HepG2 (cell line): Measurements from ENCODE around the gene INF2. TPM values are rescaled to one million over a fixed set of nuclear protein-coding genes. Genes with fewer than 3 reads are reported as not detected.

Experiments used
- ATAC-seq: fragments of 200-7000 bp; cut with Tn5 transposase; 3 replicates; pipeline ENCODE4 v1.9.1; 2020; ENCODE audit warnings: mild to moderate bottlenecking, moderate library complexity
- BruUV-seq: library from RNA; stranded (reverse); fragments of 400-500 nt; replicated peaks from 2 replicates; lab custom pipeline; 2021; lab: Mats Ljungman, UMichigan
- CTCF ChIA-PET: fragments of 300-600 bp; formaldehyde crosslinking; extraction: SDS; loops from one replicate; lab custom pipeline; 2021; ENCODE audit warnings: low total read pairs, inconsistent platforms, low intra/inter-chr PET ratio; lab: Yijun Ruan, JAX
- POLR2A ChIA-PET: fragments of 350-600 bp; sonication (Branson Sonifier 250); formaldehyde crosslinking; loops from one replicate; lab custom pipeline; 2020; ENCODE audit warnings: antibody characterized with exemption, inconsistent platforms; lab: Yijun Ruan, JAX
- DNase-seq: peaks from one replicate; pipeline ENCODE4 v3.0.0-alpha.2; 2015; ENCODE audit warnings: low spot score
- FAIRE-seq: peaks from 3 replicates; lab custom pipeline; 2011; peaks lifted over from hg19 to GRCh38; lab: Jason Lieb, UNC
- H2AFZ ChIP-seq: one replicate; pipeline ENCODE4 v1.6.1; 2011; ENCODE audit warnings: low read length, inconsistent platforms
- H3K27ac ChIP-seq: fragments of 300-600 bp; 3 replicates; pipeline ENCODE4 v1.8.0; 2011; ENCODE audit warnings: mixed run types, mild to moderate bottlenecking, mixed read lengths, low read length, inconsistent platforms; ENCODE audit not compliant: insufficient read depth; ENCODE audit errors: extremely low read length
- H3K27me3 ChIP-seq, 2 experiments: fragments of 200-600 bp in 1 of 2; 2 replicates in 1 of 2; 3 replicates in 1 of 2; pipeline versions ENCODE4 v1.6.0 to v1.8.0; 2011; ENCODE audit warnings: low read length in 2 of 2, mild to moderate bottlenecking in 2 of 2, moderate library complexity in 2 of 2, inconsistent platforms in 1 of 2; ENCODE audit not compliant: insufficient read depth in 2 of 2, control insufficient read depth in 1 of 2
- H3K36me3 ChIP-seq, 2 experiments: fragments of 200-600 bp in 1 of 2; replicated peaks in 1 of 2; 2 replicates in 1 of 2; 3 replicates in 1 of 2; pipeline versions ENCODE4 v1.5.1 to v1.8.0; 2011; ENCODE audit warnings: low read length in 2 of 2, inconsistent platforms in 1 of 2; ENCODE audit not compliant: insufficient read depth in 2 of 2, control insufficient read depth in 1 of 2
- H3K4me1 ChIP-seq: 2 replicates; pipeline ENCODE4 v1.5.1; 2012; ENCODE audit warnings: low read length, inconsistent platforms; ENCODE audit not compliant: insufficient read depth
- H3K4me2 ChIP-seq: 2 replicates; pipeline ENCODE4 v1.6.0; 2011; ENCODE audit warnings: low read depth, low read length, inconsistent platforms
- H3K4me3 ChIP-seq, 3 experiments: fragments of 200-600 bp in 1 of 3; sonication (generic), shearing (Covaris generic) in 1 of 3; replicated peaks in 1 of 3; 2 replicates each; pipeline ENCODE4 v1.5.1; 2011 to 2016; ENCODE audit warnings: low read length in 3 of 3, inconsistent platforms in 2 of 3, low read depth in 2 of 3, mild to moderate bottlenecking in 2 of 3, control low read depth in 1 of 3, mixed read lengths in 1 of 3; ENCODE audit not compliant: insufficient read depth in 1 of 3
- H3K79me2 ChIP-seq: one replicate; pipeline ENCODE4 v1.6.1; 2011; ENCODE audit warnings: low read length, inconsistent platforms; ENCODE audit not compliant: insufficient read depth
- H3K9ac ChIP-seq: 2 replicates; pipeline ENCODE4 v1.6.0; 2011; ENCODE audit warnings: mild to moderate bottlenecking, low read depth, low read length, inconsistent platforms; ENCODE audit not compliant: insufficient read depth
- H3K9me3 ChIP-seq: 2 replicates; pipeline ENCODE4 v1.5.1; 2012; ENCODE audit warnings: mild to moderate bottlenecking, low read length
- H4K20me1 ChIP-seq: 2 replicates; pipeline ENCODE4 v1.6.0; 2011; ENCODE audit warnings: inconsistent platforms, mild to moderate bottlenecking, low read length, moderate library complexity; ENCODE audit not compliant: insufficient read depth
- CTCF ChIP-seq: sonication (generic); formaldehyde crosslinking; IDR thresholded peaks from 2 replicates; pipeline ENCODE4 v1.5.0; 2020; ENCODE audit warnings: mild to moderate bottlenecking, missing genetic modification reagents, moderate library complexity
- HNRNPL ChIP-seq: fragments of 200-400 bp; formaldehyde crosslinking; IDR thresholded peaks from 2 replicates; pipeline ENCODE4 v1.6.1; 2017; ENCODE audit warnings: mild to moderate bottlenecking, low read depth, low read length
- KAT2B ChIP-seq: fragments of 150-350 bp; IDR thresholded peaks from 2 replicates; pipeline ENCODE4 v1.6.1; 2014; ENCODE audit warnings: low read depth, low read length, borderline replicate concordance
- MYC ChIP-seq: sonication (generic); formaldehyde crosslinking; IDR thresholded peaks from 2 replicates; pipeline ENCODE4 v1.9.0; 2021; ENCODE audit warnings: missing genetic modification reagents, borderline replicate concordance
- ZBTB33 ChIP-seq: sonication (generic); formaldehyde crosslinking; IDR thresholded peaks from 2 replicates; pipeline ENCODE4 v1.4.0; 2020; ENCODE audit warnings: missing genetic modification reagents
- WGBS: methylation state at CpG from one replicate; pipeline ENCODE4 v1.1.6; 2017; ENCODE audit warnings: low lambda C conversion rate; 5-methylcytosine and 5-hydroxymethylcytosine counted together
- in situ Hi-C: cut with HindIII; loops from 2 replicates; pipeline ENCODE4 v1.10.0; 2017; ENCODE audit warnings: low pct_unique_long_range_greater_than_20kb; ENCODE audit not compliant: extremely low pct_ligation_motif_present
- intact Hi-C: fragments of 100-400 bp; cut with micrococcal nuclease; formaldehyde crosslinking; loops from one replicate; pipeline ENCODE4 v1.10.0; 2022; ENCODE audit not compliant: unreplicated experiment
- polyA plus RNA-seq, 8 experiments: library from polyadenylated mRNA; depleted of rRNA in 3 of 8; stranded (reverse) in 7 of 8; unstranded in 1 of 8; fragments of >200 nt; fragmentation: Illumina TruSeq in 4 of 8; extraction: Trizol in 4 of 8; gene quantifications; 2 replicates each; pipeline versions ENCODE4 v1.2.1 to v1.2.3, GENCODE V29; 2011 to 2016; ENCODE audit warnings: low read depth in 4 of 8, missing spikeins in 1 of 8, mixed read lengths in 1 of 8; ENCODE audit not compliant: insufficient read depth in 1 of 8
- total RNA-seq, 5 experiments: library from RNA; depleted of rRNA; stranded (reverse); fragments of >200 nt; fragmentation: Illumina TruSeq; extraction: Trizol; gene quantifications; 2 replicates each; pipeline ENCODE4 v1.2.3, GENCODE V29; 2016; ENCODE audit warnings: low read depth in 1 of 5
- TF ChIP-seq, protein P1 (sequence below): fragments of 450-650 bp; IDR thresholded peaks from 2 replicates; pipeline ENCODE4 v1.6.1; 2016

The INF2 gene
- total and polyA plus RNA-seq, 2 of the 13 experiments (the other 11 are each of a cell fraction or from before 2014, with no cell fraction given), result 16.4 to 26.4 TPM

DNA sequence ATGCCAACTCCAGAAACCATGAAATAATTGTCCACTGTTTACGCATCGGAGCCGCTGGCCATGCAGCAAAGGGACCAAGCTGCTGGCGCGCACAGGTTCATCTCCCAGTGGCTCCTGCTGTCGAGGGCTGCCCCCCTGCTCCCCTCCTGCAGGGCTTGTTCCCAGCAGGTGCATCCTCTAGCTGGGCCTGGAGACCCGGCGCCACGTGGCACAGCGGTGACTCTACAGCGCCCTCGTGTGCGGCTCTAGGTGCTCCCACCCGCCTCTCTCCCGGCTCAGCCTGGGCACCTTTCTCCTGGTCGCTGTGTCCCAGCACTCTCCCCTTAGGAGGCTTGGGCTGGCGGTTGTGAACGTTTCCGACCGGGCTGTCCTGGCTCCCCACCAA lies 37.5 kb upstream of the INF2 start:
- H4K20me1 ChIP-seq, result no peaks in the 10 kb centered on the region
- TF ChIP-seq KAT2B (no peak), HNRNPL (0 out of 2 replicates have a peak, but pooled peaks have one; percentile 15), CTCF (CRISPR knock-in tag) (peak; percentile 28; the same call in 1 of the 2 replicates), MYC (CRISPR knock-in tag) (peak; percentile 57; the same call in 1 of the 2 replicates), ZBTB33 (CRISPR knock-in tag) (peak; percentile 81)
- TF ChIP-seq, protein P1, sequence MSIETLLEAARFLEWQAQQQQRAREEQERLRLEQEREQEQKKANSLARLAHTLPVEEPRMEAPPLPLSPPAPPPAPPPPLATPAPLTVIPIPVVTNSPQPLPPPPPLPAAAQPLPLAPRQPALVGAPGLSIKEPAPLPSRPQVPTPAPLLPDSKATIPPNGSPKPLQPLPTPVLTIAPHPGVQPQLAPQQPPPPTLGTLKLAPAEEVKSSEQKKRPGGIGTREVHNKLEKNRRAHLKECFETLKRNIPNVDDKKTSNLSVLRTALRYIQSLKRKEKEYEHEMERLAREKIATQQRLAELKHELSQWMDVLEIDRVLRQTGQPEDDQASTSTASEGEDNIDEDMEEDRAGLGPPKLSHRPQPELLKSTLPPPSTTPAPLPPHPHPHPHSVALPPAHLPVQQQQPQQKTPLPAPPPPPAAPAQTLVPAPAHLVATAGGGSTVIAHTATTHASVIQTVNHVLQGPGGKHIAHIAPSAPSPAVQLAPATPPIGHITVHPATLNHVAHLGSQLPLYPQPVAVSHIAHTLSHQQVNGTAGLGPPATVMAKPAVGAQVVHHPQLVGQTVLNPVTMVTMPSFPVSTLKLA, result peak; percentile 44
- TF ChIP-seq, all 625 proteins: peak for 5
- Histone ChIP-seq H3K9ac (no peak overlapping the region), H3K4me3 (no peak overlapping the region), H3K36me3 (no peaks in the 10 kb centered on the region), H3K4me2 (no peak overlapping the region), H3K27me3 (peaks cover 7 to 21% of the 10 kb centered on the region in 2 experiments; a peak in 3 of 5 replicates), H3K4me1 (peaks cover 44% of the 10 kb centered on the region), H3K79me2 (no peaks in the 10 kb centered on the region), H2AFZ (no peak overlapping the region), H3K9me3 (peaks cover 16% of the 10 kb centered on the region), H3K27ac (no peak overlapping the region)
- FAIRE-seq (no peak), ATAC-seq (no peak), DNase-seq (no peak)
- BruUV-seq, result no TSS peak
- WGBS, result 85% methylated on average over 16 of the region's 20 CpGs
- ChIA-PET CTCF (interaction anchor here (2.7 kb wide), 1 partner anchor 57 kb away, joined by 31 read pairs; no protein-coding TSS in a partner anchor), POLR2A (interaction anchor here (2.2 kb wide), 1 partner anchor 14 kb away, joined by 9 read pairs; no protein-coding TSS in a partner anchor)
- in situ Hi-C loops, result loop anchor here (5.0 to 10.0 kb wide), 2 partner anchors 55 to 173 kb away; no protein-coding TSS in a partner anchor
- intact Hi-C loops, result loop anchor here (5.0 kb wide), 1 partner anchor 35 kb away; the partner anchor contains the start of gene INF2
